MM.1S (cell line): ENCODE measurements around the gene PCDHA1.

Experiments used
- DNase-seq: peaks from one replicate; pipeline ENCODE4 v3.0.0-alpha.2; 2015
- H2AFZ ChIP-seq: fragments of 300-600 bp; sonication (generic); 2 replicates; pipeline ENCODE4 v1.6.0; 2016; ENCODE audit warnings: antibody characterized with exemption, low read length
- H3F3A ChIP-seq: fragments of 300-600 bp; sonication (generic); 2 replicates; pipeline ENCODE4 v1.6.1; 2016; ENCODE audit warnings: mild to moderate bottlenecking, antibody characterized with exemption, low read length, moderate library complexity, mixed read lengths; ENCODE audit not compliant: insufficient read depth
- H3K27ac ChIP-seq: fragments of 300-600 bp; sonication (generic); 2 replicates; pipeline ENCODE4 v1.5.1; 2016; ENCODE audit warnings: mild to moderate bottlenecking, low read length
- H3K27me3 ChIP-seq: fragments of 300-600 bp; sonication (generic); replicated peaks from 2 replicates; pipeline ENCODE4 v1.6.0; 2016; ENCODE audit warnings: low read length; ENCODE audit not compliant: insufficient read depth
- H3K36me3 ChIP-seq: fragments of 300-600 bp; sonication (generic); replicated peaks from 2 replicates; pipeline ENCODE4 v1.6.1; 2016; ENCODE audit warnings: mild to moderate bottlenecking, low read length, mixed read lengths; ENCODE audit not compliant: insufficient read depth
- H3K4me1 ChIP-seq: fragments of 300-600 bp; sonication (generic); 2 replicates; pipeline ENCODE4 v1.6.1; 2016; ENCODE audit warnings: low read length, mixed read lengths
- H3K4me2 ChIP-seq: fragments of 300-600 bp; sonication (generic); 2 replicates; pipeline ENCODE4 v1.6.0; 2016; ENCODE audit warnings: low read depth, low read length
- H3K4me3 ChIP-seq: fragments of 300-600 bp; sonication (generic); 2 replicates; pipeline ENCODE4 v1.5.1; 2016; ENCODE audit warnings: low read length, mixed read lengths
- H3K79me2 ChIP-seq: fragments of 300-600 bp; sonication (generic); 2 replicates; pipeline ENCODE4 v1.6.1; 2016; ENCODE audit warnings: mixed run types, low read length, mixed read lengths
- H3K9ac ChIP-seq: fragments of 300-600 bp; sonication (generic); 2 replicates; pipeline ENCODE4 v1.6.1; 2016; ENCODE audit warnings: low read length, mixed read lengths
- H3K9me2 ChIP-seq: fragments of 300-600 bp; sonication (generic); replicated peaks from 2 replicates; pipeline ENCODE4 v1.6.1; 2016; ENCODE audit warnings: mild to moderate bottlenecking, low read length, mixed read lengths; ENCODE audit not compliant: insufficient read depth
- H3K9me3 ChIP-seq: fragments of 300-600 bp; sonication (generic); replicated peaks from 2 replicates; pipeline ENCODE4 v1.6.1; 2016; ENCODE audit warnings: mild to moderate bottlenecking, low read length, mixed read lengths; ENCODE audit not compliant: insufficient read depth
- H4K20me1 ChIP-seq: fragments of 300-600 bp; sonication (generic); 2 replicates; pipeline ENCODE4 v1.6.1; 2016; ENCODE audit warnings: mild to moderate bottlenecking, low read length, moderate library complexity, mixed read lengths; ENCODE audit not compliant: insufficient read depth
- EZH2 ChIP-seq: fragments of 300-600 bp; sonication (generic); optimal IDR thresholded peaks from 2 replicates; pipeline ENCODE3; 2017; ENCODE audit warnings: low read depth, mild to moderate bottlenecking, antibody characterized with exemption, low read length, mixed read lengths
- EZH2phosphoT487 ChIP-seq: fragments of 300-600 bp; sonication (generic); IDR thresholded peaks from 2 replicates; pipeline ENCODE4 v1.6.1; 2018; ENCODE audit warnings: antibody characterized with exemption, low read length
- TF ChIP-seq, protein P1 (sequence below): fragments of 300-600 bp; sonication (generic); IDR thresholded peaks from 2 replicates; pipeline ENCODE4 v1.5.1; 2016; ENCODE audit warnings: antibody characterized with exemption, low read length, mixed read lengths

The PCDHA1 gene

DNA sequence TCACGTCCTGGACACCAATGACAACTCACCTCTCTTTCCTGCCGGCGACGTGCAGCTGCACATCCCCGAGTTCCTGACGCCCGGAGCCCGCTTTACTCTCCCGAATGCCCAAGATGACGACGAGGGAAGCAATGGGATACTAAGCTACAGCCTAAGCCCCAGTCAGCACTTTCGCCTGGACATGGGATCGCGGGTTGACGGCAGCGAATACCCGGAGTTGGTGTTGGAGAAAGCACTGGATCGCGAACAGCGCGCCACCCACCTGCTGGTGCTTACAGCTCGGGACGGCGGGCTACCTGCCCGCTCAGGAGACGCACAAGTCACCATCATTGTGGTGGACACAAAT, 141.3 kb downstream of the PCDHA1 start:
- no peak overlapping the region for H3K4me3 ChIP-seq
- H3K4me1 ChIP-seq, result no peaks in the 10 kb centered on the region
- no peaks in the 10 kb centered on the region for H3K27me3 ChIP-seq
- no peak overlapping the region for H2AFZ ChIP-seq
- TF ChIP-seq EZH2phosphoT487 (no peak), EZH2 (no peak)
- TF ChIP-seq, protein P1, sequence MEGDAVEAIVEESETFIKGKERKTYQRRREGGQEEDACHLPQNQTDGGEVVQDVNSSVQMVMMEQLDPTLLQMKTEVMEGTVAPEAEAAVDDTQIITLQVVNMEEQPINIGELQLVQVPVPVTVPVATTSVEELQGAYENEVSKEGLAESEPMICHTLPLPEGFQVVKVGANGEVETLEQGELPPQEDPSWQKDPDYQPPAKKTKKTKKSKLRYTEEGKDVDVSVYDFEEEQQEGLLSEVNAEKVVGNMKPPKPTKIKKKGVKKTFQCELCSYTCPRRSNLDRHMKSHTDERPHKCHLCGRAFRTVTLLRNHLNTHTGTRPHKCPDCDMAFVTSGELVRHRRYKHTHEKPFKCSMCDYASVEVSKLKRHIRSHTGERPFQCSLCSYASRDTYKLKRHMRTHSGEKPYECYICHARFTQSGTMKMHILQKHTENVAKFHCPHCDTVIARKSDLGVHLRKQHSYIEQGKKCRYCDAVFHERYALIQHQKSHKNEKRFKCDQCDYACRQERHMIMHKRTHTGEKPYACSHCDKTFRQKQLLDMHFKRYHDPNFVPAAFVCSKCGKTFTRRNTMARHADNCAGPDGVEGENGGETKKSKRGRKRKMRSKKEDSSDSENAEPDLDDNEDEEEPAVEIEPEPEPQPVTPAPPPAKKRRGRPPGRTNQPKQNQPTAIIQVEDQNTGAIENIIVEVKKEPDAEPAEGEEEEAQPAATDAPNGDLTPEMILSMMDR, result no peak
- H3K9me2 ChIP-seq, result no peaks in the 10 kb centered on the region
- no peak overlapping the region for H3K27ac ChIP-seq
- H3K79me2 ChIP-seq, result no peaks in the 10 kb centered on the region
- H3K36me3 ChIP-seq, result no peaks in the 10 kb centered on the region
- no peaks in the 10 kb centered on the region for H3K9me3 ChIP-seq
- no peaks in the 10 kb centered on the region for H4K20me1 ChIP-seq
- no peaks in the 10 kb centered on the region for H3F3A ChIP-seq
- DNase-seq, result no peak
- H3K9ac ChIP-seq, result no peak overlapping the region
- H3K4me2 ChIP-seq, result no peak overlapping the region

- Histone ChIP-seq H3K9me3 (no peaks in the 10 kb centered on the region), H3K36me3 (no peaks in the 10 kb centered on the region), H4K20me1 (no peaks in the 10 kb centered on the region), H3K4me2 (no peak overlapping the region), H3K27me3 (no peaks in the 10 kb centered on the region), H3K4me3 (no peak overlapping the region), H3K9ac (no peak overlapping the region), H3F3A (no peaks in the 10 kb centered on the region), H3K27ac (no peak overlapping the region), H2AFZ (no peak overlapping the region), H3K79me2 (no peaks in the 10 kb centered on the region), H3K9me2 (no peaks in the 10 kb centered on the region), H3K4me1 (no peaks in the 10 kb centered on the region)
- no peak for DNase-seq
- TF ChIP-seq EZH2phosphoT487, result no peak
- no peak for TF ChIP-seq EZH2
- TF ChIP-seq, protein P1, result no peak
Observed at GRCh38 chr5:140934964-140935606, 149.1 kb downstream of the PCDHA1 start.

DNA sequence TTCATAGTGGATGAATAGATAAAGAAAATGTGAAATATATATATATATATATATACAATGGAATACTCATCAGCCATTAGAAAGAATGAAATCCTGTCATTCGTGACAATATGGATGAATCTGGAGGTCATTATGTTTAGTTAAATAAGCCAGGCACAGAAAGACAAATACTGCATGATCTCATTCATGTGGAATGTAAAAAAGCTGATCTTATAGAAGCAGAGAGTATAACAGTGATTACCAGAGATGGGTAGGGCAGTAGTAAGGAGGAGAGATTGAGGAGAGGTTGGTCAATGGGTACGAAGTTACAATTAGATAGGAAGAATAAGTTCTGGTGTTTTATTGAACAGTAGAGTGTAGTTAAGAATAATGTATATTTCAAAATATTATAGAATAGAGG, 160.6 kb downstream of the PCDHA1 start:
- DNase-seq, result no peak
- no peak overlapping the region for H3K27ac ChIP-seq

More for the DNA sequence above, 160.6 kb downstream of the PCDHA1 start:
- Histone ChIP-seq H3K4me1 (no peaks in the 10 kb centered on the region), H3K36me3 (no peaks in the 10 kb centered on the region), H2AFZ (no peak overlapping the region), H3K9me3 (no peaks in the 10 kb centered on the region), H4K20me1 (no peaks in the 10 kb centered on the region), H3K27me3 (no peaks in the 10 kb centered on the region), H3F3A (no peaks in the 10 kb centered on the region), H3K4me3 (no peak overlapping the region), H3K9me2 (no peaks in the 10 kb centered on the region), H3K79me2 (no peaks in the 10 kb centered on the region), H3K4me2 (no peak overlapping the region), H3K9ac (no peak overlapping the region)
- TF ChIP-seq, protein P1, result no peak
- no peak for TF ChIP-seq EZH2phosphoT487
- TF ChIP-seq EZH2, result no peak
